ENCODE measurements around the gene CAPN5. TPM values are rescaled to one million over a fixed set of nuclear protein-coding genes. Genes with fewer than 3 reads are reported as not detected.

Gene CAPN5
- total RNA-seq, 1 donor from 2014 or later = 12.8 TPM

- no peak for DNase-seq (ENCODE audit: extremely low spot score, unreplicated experiment)
- peaks cover 3% of the 10 kb centered on the region for H3K4me1 Mint-ChIP-seq (ENCODE audit: unreplicated experiment)
- no peaks in the 10 kb centered on the region for H3K9me3 Mint-ChIP-seq (ENCODE audit: unreplicated experiment)
- TF ChIP-seq, protein P1, sequence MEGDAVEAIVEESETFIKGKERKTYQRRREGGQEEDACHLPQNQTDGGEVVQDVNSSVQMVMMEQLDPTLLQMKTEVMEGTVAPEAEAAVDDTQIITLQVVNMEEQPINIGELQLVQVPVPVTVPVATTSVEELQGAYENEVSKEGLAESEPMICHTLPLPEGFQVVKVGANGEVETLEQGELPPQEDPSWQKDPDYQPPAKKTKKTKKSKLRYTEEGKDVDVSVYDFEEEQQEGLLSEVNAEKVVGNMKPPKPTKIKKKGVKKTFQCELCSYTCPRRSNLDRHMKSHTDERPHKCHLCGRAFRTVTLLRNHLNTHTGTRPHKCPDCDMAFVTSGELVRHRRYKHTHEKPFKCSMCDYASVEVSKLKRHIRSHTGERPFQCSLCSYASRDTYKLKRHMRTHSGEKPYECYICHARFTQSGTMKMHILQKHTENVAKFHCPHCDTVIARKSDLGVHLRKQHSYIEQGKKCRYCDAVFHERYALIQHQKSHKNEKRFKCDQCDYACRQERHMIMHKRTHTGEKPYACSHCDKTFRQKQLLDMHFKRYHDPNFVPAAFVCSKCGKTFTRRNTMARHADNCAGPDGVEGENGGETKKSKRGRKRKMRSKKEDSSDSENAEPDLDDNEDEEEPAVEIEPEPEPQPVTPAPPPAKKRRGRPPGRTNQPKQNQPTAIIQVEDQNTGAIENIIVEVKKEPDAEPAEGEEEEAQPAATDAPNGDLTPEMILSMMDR (IDR thresholded peaks at IDR 0.05) = no peak
- no peak overlapping the region for H3K27ac Mint-ChIP-seq (ENCODE audit: unreplicated experiment)
- no peaks in the 10 kb centered on the region for H3K36me3 Mint-ChIP-seq (ENCODE audit: unreplicated experiment)
- H3K4me3 Mint-ChIP-seq (ENCODE audit: unreplicated experiment) = no peak overlapping the region
- H3K27me3 Mint-ChIP-seq (ENCODE audit: unreplicated experiment) = peaks cover 18% of the 10 kb centered on the region
Measured at GRCh38 chr11:77148963-77149715, 82.4 kb downstream of the CAPN5 start.

GRCh38 chr11:77149716-77150392 lies 83.1 kb downstream of the CAPN5 start:
- DNase-seq (ENCODE audit: extremely low spot score, unreplicated experiment) = no peak
- TF ChIP-seq, protein P1 (IDR thresholded peaks at IDR 0.05) = no peak
- H3K27ac Mint-ChIP-seq (ENCODE audit: unreplicated experiment) = no peak overlapping the region
- H3K9me3 Mint-ChIP-seq (ENCODE audit: unreplicated experiment) = no peaks in the 10 kb centered on the region
- peaks cover 3% of the 10 kb centered on the region for H3K4me1 Mint-ChIP-seq (ENCODE audit: unreplicated experiment)
- H3K36me3 Mint-ChIP-seq (ENCODE audit: unreplicated experiment) = no peaks in the 10 kb centered on the region
- H3K4me3 Mint-ChIP-seq (ENCODE audit: unreplicated experiment) = no peak overlapping the region
- H3K27me3 Mint-ChIP-seq (ENCODE audit: unreplicated experiment) = peaks cover 18% of the 10 kb centered on the region

- no peaks in the 10 kb centered on the region for H3K9me3 Mint-ChIP-seq (ENCODE audit: unreplicated experiment)
- H3K36me3 Mint-ChIP-seq (ENCODE audit: unreplicated experiment) = no peaks in the 10 kb centered on the region
- peaks cover 3% of the 10 kb centered on the region for H3K4me1 Mint-ChIP-seq (ENCODE audit: unreplicated experiment)
- H3K27me3 Mint-ChIP-seq (ENCODE audit: unreplicated experiment) = peaks cover 19% of the 10 kb centered on the region
- TF ChIP-seq, protein P1 (IDR thresholded peaks at IDR 0.05) = no peak
- no peak overlapping the region for H3K27ac Mint-ChIP-seq (ENCODE audit: unreplicated experiment)
- H3K4me3 Mint-ChIP-seq (ENCODE audit: unreplicated experiment) = no peak overlapping the region
- DNase-seq (ENCODE audit: extremely low spot score, unreplicated experiment) = no peak
Measured at GRCh38 chr11:77150836-77151235, 84.1 kb downstream of the CAPN5 start.

DNA sequence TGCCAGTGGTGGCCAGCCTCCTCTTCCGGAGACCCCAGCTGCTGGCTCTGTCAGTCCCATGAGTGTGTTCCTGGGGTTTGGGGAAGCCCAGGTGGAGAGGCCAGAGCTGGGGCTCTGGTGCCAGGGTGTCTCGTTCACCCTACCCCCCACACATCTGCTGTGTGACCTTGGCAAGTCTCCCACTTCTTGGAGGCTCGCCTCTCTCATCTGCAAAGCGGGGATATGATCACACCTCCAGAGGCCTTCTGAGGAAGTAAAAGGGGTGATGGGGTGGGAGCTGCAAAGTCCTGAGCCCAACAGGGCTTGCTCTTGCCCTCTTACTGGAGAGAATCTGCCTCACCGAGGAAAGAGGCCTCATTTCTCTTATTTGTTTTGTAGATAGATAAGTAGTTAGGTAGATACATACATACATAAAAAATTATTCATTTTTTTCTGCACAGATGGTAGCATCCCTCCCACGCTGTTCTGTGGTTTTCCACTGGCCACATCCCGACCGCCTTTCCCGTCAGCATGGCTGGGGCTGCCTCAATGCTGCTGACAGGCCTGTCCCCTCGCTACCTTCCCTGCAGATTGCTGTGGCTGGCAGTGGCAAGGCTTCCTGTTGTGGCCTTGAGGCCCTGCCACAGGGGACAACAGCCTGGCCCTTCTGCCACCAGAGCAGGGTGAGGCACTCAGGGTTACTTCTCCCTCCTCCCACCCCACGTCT lies 85.2 kb downstream of the CAPN5 start:
- TF ChIP-seq, protein P1 (IDR thresholded peaks at IDR 0.05) = no peak
- Mint-ChIP-seq H3K9me3 (ENCODE audit: unreplicated experiment) (no peaks in the 10 kb centered on the region), H3K27ac (ENCODE audit: unreplicated experiment) (no peak overlapping the region), H3K36me3 (ENCODE audit: unreplicated experiment) (no peaks in the 10 kb centered on the region), H3K4me1 (ENCODE audit: unreplicated experiment) (peaks cover 3% of the 10 kb centered on the region), H3K4me3 (ENCODE audit: unreplicated experiment) (no peak overlapping the region), H3K27me3 (ENCODE audit: unreplicated experiment) (peaks cover 20% of the 10 kb centered on the region)
- DNase-seq (ENCODE audit: extremely low spot score, unreplicated experiment) = no peak

GRCh38 chr11:77152846-77153245 lies 86.1 kb downstream of the CAPN5 start:
- Mint-ChIP-seq H3K9me3 (ENCODE audit: unreplicated experiment) (no peaks in the 10 kb centered on the region), H3K4me3 (ENCODE audit: unreplicated experiment) (no peak overlapping the region), H3K27ac (ENCODE audit: unreplicated experiment) (no peak overlapping the region), H3K4me1 (ENCODE audit: unreplicated experiment) (peaks cover 3% of the 10 kb centered on the region), H3K36me3 (ENCODE audit: unreplicated experiment) (no peaks in the 10 kb centered on the region), H3K27me3 (ENCODE audit: unreplicated experiment) (peaks cover 16% of the 10 kb centered on the region)
- TF ChIP-seq, protein P1 (IDR thresholded peaks at IDR 0.05) = no peak
- no peak for DNase-seq (ENCODE audit: extremely low spot score, unreplicated experiment)

Measured in osteocyte (in vitro differentiated cells).